NT2/D1 (cell line): ENCODE measurements around the gene PIP5K1C.

Experiments
- DNase-seq: peaks from one replicate; pipeline ENCODE4 v3.0.0-alpha.2; 2011; ENCODE audit warnings: low read depth, low spot score
- H3K27me3 ChIP-seq: 2 replicates; pipeline ENCODE4 v1.6.0; 2011; ENCODE audit warnings: mild to moderate bottlenecking; ENCODE audit not compliant: insufficient read length, insufficient read depth
- H3K36me3 ChIP-seq: 2 replicates; pipeline ENCODE4 v1.6.1; 2011; ENCODE audit warnings: mild to moderate bottlenecking, low read length, mixed read lengths; ENCODE audit not compliant: insufficient read depth, insufficient read length
- H3K4me1 ChIP-seq: 2 replicates; pipeline ENCODE4 v1.5.1; 2011; ENCODE audit not compliant: insufficient read depth, insufficient read length
- H3K4me3 ChIP-seq: 2 replicates; pipeline ENCODE4 v1.5.1; 2011; ENCODE audit warnings: low read depth; ENCODE audit not compliant: insufficient read length
- H3K9ac ChIP-seq: 2 replicates; pipeline ENCODE4 v1.6.0; 2011; ENCODE audit warnings: low read depth; ENCODE audit not compliant: insufficient read length
- H3K9me3 ChIP-seq: 2 replicates; pipeline ENCODE4 v1.5.1; 2011; ENCODE audit warnings: mild to moderate bottlenecking, low read length; ENCODE audit not compliant: insufficient read depth
- SUZ12 ChIP-seq: IDR thresholded peaks from 2 replicates; pipeline ENCODE4 v1.6.1; 2011; ENCODE audit not compliant: insufficient read length, insufficient read depth; ENCODE audit errors: extremely low read depth
- YY1 ChIP-seq: IDR thresholded peaks from 2 replicates; pipeline ENCODE4 v1.6.1; 2011; ENCODE audit not compliant: insufficient read length, insufficient read depth
- ZNF274 ChIP-seq: IDR thresholded peaks from 2 replicates; pipeline ENCODE4 v1.6.1; 2011; ENCODE audit warnings: mild to moderate bottlenecking, low read depth, low read length

PIP5K1C gene

GRCh38 chr19:3608079-3608641 is 92.1 kb downstream of the PIP5K1C start:
- Histone ChIP-seq H3K4me1 (peaks cover 13% of the 10 kb centered on the region), H3K4me3 (no peak overlapping the region), H3K9me3 (no peaks in the 10 kb centered on the region), H3K36me3 (peaks cover 38% of the 10 kb centered on the region), H3K9ac (peak overlapping the region; percentile 51), H3K27me3 (peaks cover 18% of the 10 kb centered on the region)
- DNase-seq: no peak
- TF ChIP-seq SUZ12 (no peak), YY1 (no peak), ZNF274 (no peak)

GRCh38 chr19:3607303-3608078 is 92.8 kb downstream of the PIP5K1C start:
- no peak for DNase-seq
- TF ChIP-seq YY1 (no peak), ZNF274 (no peak), SUZ12 (no peak)
- peaks cover 13% of the 10 kb centered on the region for H3K4me1 ChIP-seq
- H3K27me3 ChIP-seq: peaks cover 18% of the 10 kb centered on the region
- no peaks in the 10 kb centered on the region for H3K9me3 ChIP-seq
- H3K4me3 ChIP-seq: peak overlapping the region; percentile 64
- H3K9ac ChIP-seq: peak overlapping the region; percentile 74
- peaks cover 32% of the 10 kb centered on the region for H3K36me3 ChIP-seq

- no peak for TF ChIP-seq SUZ12
- Histone ChIP-seq H3K27me3 (peaks cover 18% of the 10 kb centered on the region), H3K9ac (peak within 1 kb of the TSS; percentile 74), H3K4me1 (peaks cover 13% of the 10 kb centered on the region), H3K4me3 (peak within 1 kb of the TSS; percentile 64), H3K9me3 (no peaks in the 10 kb centered on the region), H3K36me3 (peaks cover 25% of the 10 kb centered on the region)
- DNase-seq: no peak
These were observed 93.5 kb downstream of the PIP5K1C start, which contains the start of gene TBXA2R for GRCh38 chr19:3606690-3607289. Gene TBXA2R (minus strand): TSS chr19:3606875. CDS start chr19:3600634, 6,241 bp downstream.

- H3K27me3 ChIP-seq: peaks cover 18% of the 10 kb centered on the region
- no peak for TF ChIP-seq YY1
- no peak for TF ChIP-seq SUZ12
- no peak for TF ChIP-seq ZNF274
- H3K4me3 ChIP-seq: peak overlapping the region; percentile 64
- H3K36me3 ChIP-seq: peaks cover 19% of the 10 kb centered on the region
- no peak for DNase-seq
- peaks cover 13% of the 10 kb centered on the region for H3K4me1 ChIP-seq
- no peaks in the 10 kb centered on the region for H3K9me3 ChIP-seq
- peak overlapping the region; percentile 58 for H3K9ac ChIP-seq
These were observed 94.0 kb downstream of the PIP5K1C start for GRCh38 chr19:3606174-3606689.

GRCh38 chr19:3605770-3606169 is 94.5 kb downstream of the PIP5K1C start:
- Histone ChIP-seq H3K9ac (peak overlapping the region; percentile 58), H3K4me1 (peaks cover 13% of the 10 kb centered on the region), H3K27me3 (peaks cover 18% of the 10 kb centered on the region), H3K9me3 (no peaks in the 10 kb centered on the region), H3K4me3 (peak overlapping the region; percentile 64), H3K36me3 (peaks cover 15% of the 10 kb centered on the region)
- TF ChIP-seq SUZ12 (no peak), ZNF274 (no peak), YY1 (no peak)
- no peak for DNase-seq

GRCh38 chr19:3605361-3605760 is 94.9 kb downstream of the PIP5K1C start:
- Histone ChIP-seq H3K27me3 (peaks cover 18% of the 10 kb centered on the region), H3K36me3 (peaks cover 10% of the 10 kb centered on the region), H3K9me3 (no peaks in the 10 kb centered on the region), H3K4me1 (peaks cover 13% of the 10 kb centered on the region), H3K4me3 (no peak overlapping the region), H3K9ac (no peak overlapping the region)
- no peak for DNase-seq
- TF ChIP-seq SUZ12 (no peak), ZNF274 (no peak), YY1 (no peak)

- no peak for DNase-seq
- no peak overlapping the region for H3K9ac ChIP-seq
- peaks cover 9% of the 10 kb centered on the region for H3K36me3 ChIP-seq
- H3K9me3 ChIP-seq: no peaks in the 10 kb centered on the region
- H3K4me1 ChIP-seq: peaks cover 15% of the 10 kb centered on the region
- TF ChIP-seq YY1 (no peak), SUZ12 (no peak), ZNF274 (no peak)
- no peak overlapping the region for H3K4me3 ChIP-seq
- peaks cover 18% of the 10 kb centered on the region for H3K27me3 ChIP-seq
These were observed 95.3 kb downstream of the PIP5K1C start for GRCh38 chr19:3604987-3605343.
